Pulmonary artery endothelial cell (primary cell): Measurements from ENCODE around the gene C1R. TPM values are rescaled to one million over a fixed set of nuclear protein-coding genes. Genes with fewer than 3 reads are reported as not detected.

Source experiments
- DNase-seq: peaks from one replicate; pipeline ENCODE4 v3.0.0-alpha.2; 2011; ENCODE audit warnings: low read depth, low spot score
- total RNA-seq: library from RNA; depleted of rRNA; stranded (reverse); fragments of >200 nt; gene quantifications from 2 replicates; pipeline ENCODE4 v1.2.3, GENCODE V29; 2014

Gene C1R
- 1.9 and 4.4 TPM in 2 replicates for total RNA-seq

DNA sequence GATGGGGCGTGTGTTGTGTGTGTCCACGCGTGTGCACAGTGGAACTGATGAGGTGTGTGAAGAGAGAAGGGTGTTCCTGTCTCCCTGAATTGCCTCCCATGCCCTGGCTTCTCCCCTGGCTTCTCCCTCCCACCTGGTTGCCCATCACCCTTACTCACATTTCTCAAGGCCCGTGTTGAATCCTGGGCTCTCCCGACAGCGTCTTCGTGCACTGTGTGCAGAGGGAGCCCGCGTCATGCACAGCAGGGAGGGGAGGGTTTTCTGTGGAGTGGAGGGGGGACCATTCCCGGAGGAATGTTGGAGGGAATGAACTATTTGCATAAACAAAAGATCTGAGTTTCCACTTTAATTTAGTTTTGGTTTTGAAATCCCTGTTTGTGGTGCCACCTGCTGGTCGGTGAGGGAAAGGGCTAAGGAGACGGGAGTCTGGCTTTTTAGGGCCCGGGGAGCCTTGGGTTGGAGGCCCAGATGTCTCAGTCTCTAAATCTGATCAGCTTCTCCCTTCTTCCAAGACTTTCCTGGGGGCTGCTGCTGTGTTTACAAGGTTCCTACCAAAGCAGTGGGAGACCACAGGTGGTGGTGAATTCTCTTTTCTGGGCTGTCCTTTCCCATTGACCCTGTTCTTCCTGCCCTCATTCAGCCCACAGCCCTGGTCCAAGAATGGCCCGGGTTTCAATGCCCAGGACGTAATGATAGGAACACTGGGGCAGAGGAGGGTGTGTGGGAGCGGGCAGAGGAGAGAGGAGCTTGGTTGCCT lies at the start of gene C1R:
C1R (minus strand) TSS at position 217 of the 757 bp plus-strand sequence; CDS start at position 160, 57 bp downstream.
- DNase-seq: no peak

- no peak for DNase-seq
Measured at GRCh38 chr12:7141351-7142005, 49.2 kb upstream of the C1R start.

- DNase-seq: no peak
Measured at GRCh38 chr12:7139200-7139599, 47.0 kb upstream of the C1R start.

GRCh38 chr12:7137908-7138307 lies 45.7 kb upstream of the C1R start:
- no peak for DNase-seq

- DNase-seq: no peak
Measured at GRCh38 chr12:7136676-7137075, 44.4 kb upstream of the C1R start.

- no peak for DNase-seq
Measured at GRCh38 chr12:7136071-7136470, 43.8 kb upstream of the C1R start.

DNA sequence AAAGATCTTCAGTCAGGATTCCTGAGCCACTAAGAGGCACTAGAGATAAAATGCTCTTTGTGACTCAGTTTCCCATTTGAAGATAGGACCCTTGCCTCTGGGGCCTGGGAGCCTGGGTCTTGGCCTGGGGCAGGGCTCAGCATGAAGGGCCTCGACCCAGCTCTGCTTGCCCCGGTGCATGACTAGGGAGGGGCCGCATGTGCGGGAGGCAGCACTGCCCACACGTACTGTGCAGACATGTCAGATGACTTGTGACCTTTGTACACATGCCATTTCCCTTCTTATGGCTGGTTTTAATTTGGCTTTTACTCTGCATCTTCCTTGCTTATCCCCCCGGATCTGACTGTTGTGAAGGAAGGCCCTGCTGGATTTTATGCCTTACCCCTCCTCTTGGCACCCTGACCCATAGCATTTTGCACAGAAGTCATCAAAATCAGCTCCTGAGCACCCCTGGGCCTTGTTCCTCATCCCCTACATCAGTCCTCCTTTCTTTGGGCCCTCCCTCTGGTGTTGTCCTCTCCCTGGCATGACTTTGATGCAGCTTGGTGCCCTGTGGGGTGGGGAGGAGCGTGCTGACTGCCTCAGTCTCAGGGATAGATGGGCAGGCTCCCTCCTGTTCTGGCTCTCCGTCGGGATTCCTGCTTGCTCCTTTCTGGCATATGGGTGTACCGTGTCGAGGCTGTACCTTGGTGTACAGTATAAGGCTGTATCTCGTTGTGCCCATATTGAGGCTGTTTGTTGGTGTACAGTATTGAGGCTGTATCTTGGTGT lies 42.3 kb upstream of the C1R start:
- DNase-seq: no peak

DNA sequence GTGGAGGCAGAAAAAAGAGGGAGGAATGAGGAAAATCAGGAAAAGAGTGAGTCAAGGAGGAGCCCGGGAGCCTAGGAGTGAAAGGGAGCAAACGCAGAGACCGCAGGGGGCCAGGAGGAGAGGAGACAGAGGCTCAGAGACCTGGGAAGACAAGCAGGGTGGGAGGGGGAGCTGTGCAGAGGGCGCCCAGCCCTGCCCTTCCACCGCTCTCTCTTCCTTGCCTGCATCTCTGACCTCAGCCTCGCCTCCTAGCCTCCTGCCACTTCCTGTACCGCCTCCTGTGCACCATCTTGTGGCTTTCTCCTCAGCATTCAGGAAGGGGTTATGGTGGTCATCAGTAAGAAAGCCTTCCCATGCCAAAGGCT lies 39.2 kb upstream of the C1R start:
- no peak for DNase-seq

DNA sequence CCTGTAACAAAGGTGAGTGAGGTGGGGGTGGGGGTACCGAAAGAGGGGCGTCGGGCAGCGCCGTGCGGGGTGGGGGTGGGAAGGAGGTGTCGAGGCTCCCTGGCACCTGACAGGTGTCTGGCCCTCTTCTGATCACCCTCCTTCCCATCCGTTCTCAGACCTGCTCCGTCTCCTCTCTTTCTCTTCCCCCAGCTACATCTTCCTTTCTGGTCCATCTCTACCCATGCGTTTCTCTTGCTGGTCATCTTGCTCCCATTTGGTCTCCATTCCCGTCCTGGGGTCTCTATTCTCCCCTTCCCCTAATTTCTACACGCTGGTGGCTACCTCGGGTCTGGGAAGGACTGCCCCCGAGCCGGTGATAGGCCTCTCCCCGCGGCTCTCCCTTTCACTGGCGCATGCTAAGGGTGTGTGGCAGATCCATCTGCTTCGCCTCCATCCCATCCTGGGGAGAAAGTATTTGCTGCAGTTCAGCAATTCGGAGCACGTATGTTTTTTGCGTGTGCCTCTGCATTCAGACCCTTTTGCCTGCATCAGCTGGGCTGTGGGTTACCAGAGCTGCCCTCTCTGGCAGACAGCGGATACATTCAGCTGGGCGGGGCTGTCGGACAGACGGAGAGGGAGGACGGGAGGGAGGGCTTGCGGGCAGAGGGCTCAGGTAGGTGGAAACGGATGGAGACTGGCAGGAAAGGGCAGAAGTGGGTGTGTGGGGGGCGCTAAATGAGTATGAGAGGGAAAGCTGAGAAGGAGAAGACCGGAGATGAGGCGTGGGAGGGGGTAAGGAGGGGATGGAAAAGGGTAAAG lies 38.7 kb upstream of the C1R start:
- DNase-seq: no peak

GRCh38 chr12:7129872-7130691 lies 37.8 kb upstream of the C1R start, which contains the start of gene CLSTN3:
CLSTN3 (plus strand) TSS chr12:7130371; CDS start chr12:7130649, 278 bp downstream.
- peak; percentile 36 for DNase-seq

- no peak for DNase-seq
Measured at GRCh38 chr12:7129287-7129871, 37.1 kb upstream of the C1R start.

GRCh38 chr12:7128681-7129286 lies 36.5 kb upstream of the C1R start, which contains the start of gene RBP5:
RBP5 (minus strand) TSS chr12:7128889; CDS start chr12:7128775, 114 bp downstream.
- DNase-seq: no peak

DNA sequence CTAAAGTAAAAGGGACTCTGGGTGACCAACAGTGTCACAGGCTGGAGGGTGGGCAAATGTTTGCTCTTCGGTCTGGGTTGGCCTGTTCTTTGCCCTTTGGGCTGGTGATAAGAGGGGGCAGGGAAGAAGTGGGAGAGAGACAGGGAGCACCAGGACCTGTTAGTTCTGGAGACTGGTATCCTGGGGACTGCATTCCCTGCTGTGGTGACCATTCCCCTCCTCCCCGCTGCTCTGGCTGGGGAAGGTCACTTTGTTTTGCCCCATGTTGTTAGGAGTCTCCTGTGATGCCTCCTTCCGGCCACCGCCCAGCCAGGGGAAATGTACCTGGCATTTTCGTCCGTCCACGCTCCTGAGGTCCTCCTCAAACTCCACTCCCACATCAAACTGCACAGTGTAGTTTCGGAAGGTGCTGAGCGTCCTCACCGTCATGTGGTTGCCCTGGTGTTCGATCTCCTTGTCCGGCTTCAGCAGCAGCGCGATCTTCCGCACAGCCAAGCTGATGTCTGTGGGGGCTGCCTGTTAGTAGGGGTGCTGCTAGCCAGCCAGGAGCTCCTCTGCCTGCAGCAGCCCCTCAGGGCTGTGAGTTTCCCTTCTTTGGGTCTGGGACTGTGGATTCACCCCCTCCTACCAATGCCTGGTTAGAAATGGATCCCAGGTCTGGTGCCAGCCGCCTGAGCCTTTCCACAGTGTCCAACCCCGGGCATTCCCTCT lies 35.8 kb upstream of the C1R start:
- no peak for DNase-seq

DNA sequence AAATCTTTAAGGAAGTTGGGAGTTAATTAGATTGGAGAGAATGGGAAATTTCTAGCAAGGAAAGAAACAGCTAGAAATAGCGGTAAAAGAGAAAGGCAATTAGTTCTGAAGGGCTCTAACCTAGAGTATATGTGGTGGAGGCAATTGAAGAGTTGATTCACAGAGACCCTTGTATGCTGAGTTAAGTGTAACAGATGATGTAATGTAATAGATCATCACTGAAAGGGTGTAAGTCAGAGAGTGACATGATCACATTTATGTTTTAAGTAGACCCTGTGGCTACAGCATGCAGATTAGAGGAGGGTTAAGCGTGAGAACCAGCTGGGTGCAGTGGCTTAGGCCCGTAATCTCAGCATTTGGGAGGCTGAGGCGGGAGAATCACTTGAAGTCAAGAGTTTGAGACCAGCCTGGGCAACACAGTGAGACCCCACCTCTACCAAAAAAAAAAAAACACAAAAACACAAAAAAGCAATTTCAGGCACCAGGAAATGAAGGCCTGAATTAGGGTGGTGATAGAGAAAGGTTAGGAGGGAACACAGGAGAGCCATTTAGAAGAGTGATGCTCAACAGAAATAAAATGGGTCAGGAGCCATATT lies 33.5 kb upstream of the C1R start:
- DNase-seq: no peak

- DNase-seq: peak; percentile 20
Measured at GRCh38 chr12:7123806-7124522, 31.7 kb upstream of the C1R start.

DNA sequence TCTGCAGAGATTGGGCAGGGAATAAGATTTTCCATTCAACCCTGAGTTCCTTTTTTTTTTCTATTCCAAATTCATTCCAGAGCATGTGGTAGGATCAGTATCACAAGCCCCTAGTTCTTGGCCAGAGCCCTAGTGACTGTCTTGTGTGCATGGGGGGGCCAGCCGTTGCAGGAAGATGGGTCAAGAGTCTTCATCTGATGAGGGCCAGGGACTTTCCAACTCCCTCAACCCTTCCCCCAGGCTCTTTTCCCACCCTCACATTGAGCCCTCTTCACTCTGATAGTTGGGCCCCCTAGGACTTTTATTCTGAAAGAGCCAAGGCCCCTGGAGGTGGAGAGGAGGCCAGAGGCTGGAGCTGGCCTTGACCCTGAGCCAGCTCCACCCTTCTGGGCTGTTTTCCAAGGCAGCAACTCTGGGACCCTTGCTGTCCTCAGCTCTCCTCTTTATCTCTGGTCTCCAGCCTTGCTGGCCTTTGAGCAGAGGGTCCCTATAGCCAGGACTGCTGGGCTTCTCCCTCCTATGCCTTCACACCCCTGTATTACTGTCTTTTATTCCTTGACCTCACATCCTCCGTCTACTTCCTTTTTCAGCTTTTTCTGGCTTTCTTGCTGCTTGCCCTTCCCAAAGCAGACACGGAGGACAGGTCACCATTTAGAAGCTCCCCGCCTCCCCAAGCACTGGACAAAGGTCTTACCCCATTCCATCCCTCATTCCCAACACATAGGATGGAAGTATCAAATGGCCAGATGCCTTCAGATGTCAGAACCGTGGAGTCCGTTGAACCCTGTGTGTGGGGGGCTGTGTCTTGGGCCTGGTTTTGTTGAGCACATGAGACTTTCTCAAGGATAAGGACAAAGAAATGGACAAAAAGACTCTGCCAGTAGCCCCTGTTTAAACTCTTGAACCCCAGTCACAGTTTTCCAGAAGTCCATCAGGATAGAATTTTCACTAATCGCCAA lies 30.8 kb upstream of the C1R start:
- no peak for DNase-seq

- DNase-seq: no peak
Measured at GRCh38 chr12:7121324-7121723, 29.1 kb upstream of the C1R start.
